Activated T-helper 1 cell treated with Interleukin-2 at 50 U/mL for 16 hours (primary cell): ENCODE results near the gene RFC5.
A peak's percentile ranks its signal among the peaks of the same experiment; 100 is the strongest.
"Not testable (repeated sequence)": the region's sequence is repeated elsewhere in the genome, so short reads cannot be mapped to it uniquely, and the experiment has no call there.

Source experiments
- DNase-seq: peaks from one replicate; pipeline ENCODE4 v3.0.0-alpha.2; 2020; ENCODE audit warnings: low read depth

Gene RFC5

GRCh38 chr12:118016424-118017264 is at the start of gene RFC5:
Gene RFC5, plus strand, starts transcription at chr12:118016703. Its CDS starts 125 bp downstream, at chr12:118016828.
- peak; percentile 96 for DNase-seq

- no peak for DNase-seq
These were observed 49.5 kb upstream of the RFC5 start for GRCh38 chr12:117967043-117967442.

- DNase-seq: no peak
These were observed 49.0 kb upstream of the RFC5 start for GRCh38 chr12:117967512-117967911.

GRCh38 chr12:117968151-117968789 is 48.2 kb upstream of the RFC5 start:
- no peak for DNase-seq

- peak; percentile 38 for DNase-seq
These were observed 47.5 kb upstream of the RFC5 start, which contains the start of gene KSR2 for GRCh38 chr12:117968826-117969659. Gene KSR2, minus strand, starts transcription at chr12:117968990. Its CDS starts 735 bp downstream, at chr12:117968255.

GRCh38 chr12:117970334-117970733 is 46.2 kb upstream of the RFC5 start:
- DNase-seq: no peak

- no peak for DNase-seq
These were observed 44.2 kb upstream of the RFC5 start for GRCh38 chr12:117972301-117972700.

- DNase-seq: no peak
These were observed 41.5 kb upstream of the RFC5 start for GRCh38 chr12:117975006-117975405.

GRCh38 chr12:117977373-117977772 is 39.1 kb upstream of the RFC5 start:
- DNase-seq: no peak

GRCh38 chr12:117980616-117981015 is 35.9 kb upstream of the RFC5 start:
- DNase-seq: no peak

- no peak for DNase-seq
These were observed 35.2 kb upstream of the RFC5 start for GRCh38 chr12:117981267-117981666.

GRCh38 chr12:117985182-117985581 is 31.3 kb upstream of the RFC5 start:
- DNase-seq: no peak

- no peak for DNase-seq
These were observed 29.6 kb upstream of the RFC5 start for GRCh38 chr12:117986705-117987469.

GRCh38 chr12:117994551-117995438 is 21.7 kb upstream of the RFC5 start:
- no peak for DNase-seq

- DNase-seq: no peak
These were observed 17.8 kb upstream of the RFC5 start for GRCh38 chr12:117998719-117999118.

GRCh38 chr12:117999806-118000205 is 16.7 kb upstream of the RFC5 start:
- DNase-seq: not testable (repeated sequence)

- DNase-seq: no peak
These were observed 5.6 kb upstream of the RFC5 start for GRCh38 chr12:118010903-118011302.

- DNase-seq: no peak
These were observed 5.1 kb upstream of the RFC5 start for GRCh38 chr12:118011377-118011776.

- no peak for DNase-seq
These were observed 4.5 kb upstream of the RFC5 start for GRCh38 chr12:118011961-118012360.

- DNase-seq: no peak
These were observed 3.2 kb upstream of the RFC5 start for GRCh38 chr12:118013283-118013682.

GRCh38 chr12:118015306-118015705 is 1.2 kb upstream of the RFC5 start:
- DNase-seq: no peak
